GM19438 (cell line): ENCODE data around the gene LMBRD2.
"Not testable (repeated sequence)": the region's sequence is repeated elsewhere in the genome, so short reads cannot be mapped to it uniquely, and the experiment has no call there.

ENCODE experiments used
- ATAC-seq: cut with Tn5 transposase; IDR thresholded peaks from one replicate; pipeline ENCODE4 v1.9.1; 2021; ENCODE audit warnings: low read depth; ENCODE audit not compliant: unreplicated experiment

Gene LMBRD2

GRCh38 chr5:36162810-36163486 is 11.3 kb upstream of the LMBRD2 start:
- ATAC-seq, result no peak

GRCh38 chr5:36161361-36161760 is 9.7 kb upstream of the LMBRD2 start:
- ATAC-seq, result no peak

DNA sequence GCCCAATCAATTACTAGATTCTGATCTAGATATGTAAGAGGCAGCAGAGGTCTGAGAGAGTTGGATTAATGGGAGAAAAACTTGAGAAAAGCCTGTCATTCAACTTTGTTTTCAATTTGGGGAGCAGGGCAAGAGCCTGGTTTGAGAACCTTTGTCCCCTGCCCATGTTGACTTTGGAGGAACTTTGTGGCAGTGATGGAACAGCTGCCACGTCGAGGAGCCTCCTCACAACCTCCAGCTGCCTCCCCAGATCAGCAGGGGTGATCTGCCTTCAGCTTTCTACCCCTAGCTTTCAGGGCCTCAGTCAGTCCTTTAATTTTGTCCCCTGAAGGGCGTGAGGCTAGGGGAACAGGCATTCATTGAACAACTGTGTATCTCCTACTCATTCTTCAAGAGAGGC is 8.9 kb upstream of the LMBRD2 start:
- no peak for ATAC-seq

DNA sequence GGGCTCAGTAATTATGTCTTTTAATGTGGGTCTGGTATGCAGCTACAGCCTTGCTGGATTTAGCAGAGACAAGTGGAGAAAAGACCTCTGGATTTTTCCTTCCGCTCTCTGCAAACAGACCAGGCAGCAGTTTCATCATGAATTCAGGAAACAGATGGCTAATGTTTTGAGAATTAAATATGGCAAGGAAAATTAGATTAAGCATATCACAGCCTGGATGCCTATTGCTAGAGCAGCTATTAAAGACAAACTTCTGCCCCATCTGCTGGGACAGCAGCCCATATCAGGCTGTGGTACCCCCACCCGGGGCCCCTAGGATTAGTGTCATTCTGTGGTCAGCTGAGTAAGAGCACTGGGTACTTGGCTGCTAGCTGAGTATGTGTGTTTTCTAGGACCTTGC is 6.5 kb upstream of the LMBRD2 start:
- ATAC-seq, result no peak

DNA sequence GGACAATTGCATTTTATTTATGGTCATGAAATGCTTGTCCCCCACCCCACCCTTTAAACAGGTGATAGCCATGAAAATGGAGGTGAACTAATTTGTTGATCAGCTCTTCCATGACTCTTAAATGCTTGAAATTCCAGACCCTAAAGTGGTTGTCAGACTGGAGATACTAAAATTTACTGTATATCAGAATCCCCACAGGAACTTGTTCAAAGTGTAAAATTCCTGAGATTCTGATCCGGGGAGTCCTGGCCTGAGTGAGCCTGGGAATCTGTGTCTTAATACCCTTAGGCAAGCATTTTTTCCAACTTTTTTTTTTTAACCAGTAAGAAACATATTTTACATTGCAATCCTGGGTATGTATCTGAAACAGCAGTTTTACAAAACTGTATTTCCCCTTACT is 4.9 kb upstream of the LMBRD2 start:
- ATAC-seq, result no peak

DNA sequence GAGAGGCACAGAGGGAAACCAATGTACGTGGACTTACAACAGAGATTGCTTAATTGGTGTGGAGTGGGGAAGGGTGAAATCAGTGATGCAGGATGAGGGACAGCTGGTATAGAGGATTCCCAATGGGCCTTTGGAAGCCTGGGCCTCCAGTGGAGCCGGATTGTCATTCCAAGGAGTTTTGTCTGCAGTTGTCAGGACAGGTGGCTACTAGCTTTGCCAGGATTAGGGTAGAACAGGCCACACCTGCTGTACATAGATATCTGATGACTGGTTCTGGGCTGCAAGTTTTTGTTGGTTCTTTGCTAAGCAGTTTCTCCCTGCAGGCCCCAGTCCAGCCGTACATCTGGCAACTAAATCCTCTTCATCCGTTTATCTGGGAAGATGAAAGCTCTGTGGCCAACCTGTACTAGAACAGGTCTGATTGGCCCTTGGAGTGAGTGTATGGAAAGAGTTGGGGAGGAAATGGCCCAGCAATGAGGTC is 4.5 kb upstream of the LMBRD2 start:
- no peak for ATAC-seq

DNA sequence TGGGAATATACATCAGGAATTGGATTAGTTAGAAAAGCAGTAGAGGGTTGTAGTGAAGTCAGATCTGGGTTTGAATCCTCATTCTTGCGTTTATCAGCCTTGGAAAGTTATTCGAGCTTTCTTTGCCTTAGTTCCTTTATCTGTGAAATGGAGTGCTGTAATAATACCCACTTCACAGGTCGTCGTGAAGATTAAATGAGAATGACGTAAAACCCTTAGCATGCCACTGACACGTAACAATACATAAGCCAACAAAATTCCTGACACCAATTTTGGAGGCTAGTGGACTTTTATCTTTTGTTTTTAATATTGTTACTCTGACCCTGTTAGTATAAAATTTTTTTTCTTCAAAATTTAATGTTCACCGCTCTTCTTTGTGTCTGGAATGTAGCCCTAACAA is 3.6 kb upstream of the LMBRD2 start:
- no peak for ATAC-seq

GRCh38 chr5:36153726-36154125 is 2.0 kb upstream of the LMBRD2 start:
- no peak for ATAC-seq

GRCh38 chr5:36153298-36153677 is 1.6 kb upstream of the LMBRD2 start:
- ATAC-seq, result no peak

DNA sequence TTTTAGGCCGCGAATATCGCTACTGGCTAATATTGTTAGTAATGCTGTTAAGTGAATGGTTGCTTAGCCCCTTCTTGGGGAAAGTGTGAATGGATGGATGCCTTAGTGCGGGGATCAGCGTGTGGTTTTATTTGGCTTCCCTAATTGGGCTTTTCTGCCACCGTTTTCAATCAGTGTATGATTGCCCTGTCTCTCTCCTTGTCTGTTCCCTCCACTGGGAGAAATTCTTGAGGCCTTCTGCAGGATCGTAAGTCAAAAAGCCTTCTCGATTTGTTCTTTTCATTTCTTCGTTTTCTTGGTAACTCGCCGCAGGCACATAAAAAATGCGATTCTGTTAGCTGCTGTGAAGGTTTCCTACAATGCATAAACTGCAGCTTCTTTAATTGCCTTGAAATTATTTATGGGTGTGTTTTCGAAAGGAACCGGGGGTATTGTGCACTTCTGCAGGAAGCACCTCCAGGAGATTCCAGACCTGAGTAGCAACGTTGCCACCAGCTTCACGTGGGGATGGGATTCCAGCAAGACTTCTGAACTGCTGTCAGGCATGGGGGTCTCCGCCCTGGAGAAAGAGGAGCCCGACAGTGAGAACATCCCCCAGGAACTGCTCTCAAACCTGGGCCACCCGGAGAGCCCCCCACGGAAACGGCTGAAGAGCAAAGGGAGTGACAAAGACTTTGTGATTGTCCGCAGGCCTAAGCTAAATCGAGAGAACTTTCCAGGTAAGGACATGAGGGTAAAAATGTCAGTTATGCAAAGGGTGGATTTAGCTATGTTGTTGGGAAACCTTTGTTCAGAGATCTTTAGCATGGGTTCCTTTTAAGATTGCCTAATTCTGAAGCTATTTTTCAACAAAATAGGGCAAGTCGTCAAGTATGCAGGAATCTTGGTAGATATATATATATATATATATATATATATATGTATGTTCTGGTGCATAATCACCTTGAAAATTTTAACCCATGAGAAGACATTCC is 924 bp upstream of the LMBRD2 start:
- ATAC-seq, result peak; percentile 7

GRCh38 chr5:36150676-36151433 is 832 bp downstream of the LMBRD2 start:
- ATAC-seq, result peak; percentile 26

DNA sequence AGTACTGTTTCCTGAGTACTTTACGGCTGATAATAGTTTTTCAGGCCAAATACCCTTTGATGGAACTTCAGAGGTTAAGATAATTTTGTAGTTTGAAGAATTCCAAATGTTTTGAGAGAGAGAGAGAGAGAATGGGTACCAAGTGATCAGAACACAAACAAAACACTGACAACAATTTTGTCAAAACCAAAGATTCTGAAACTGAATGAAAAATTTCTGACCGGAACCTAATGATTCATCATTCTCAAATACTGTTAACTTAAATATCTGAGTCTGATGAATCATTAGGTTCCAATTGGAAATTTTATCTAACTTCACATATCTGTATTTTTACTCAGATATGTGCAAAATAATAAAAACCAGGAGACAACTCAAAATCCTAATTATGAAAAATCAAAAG is 4.0 kb downstream of the LMBRD2 start:
- ATAC-seq, result no peak

GRCh38 chr5:36146390-36146789 is 5.3 kb downstream of the LMBRD2 start:
- ATAC-seq, result no peak

- ATAC-seq, result no peak
These were observed 6.4 kb downstream of the LMBRD2 start for GRCh38 chr5:36145311-36145710.

DNA sequence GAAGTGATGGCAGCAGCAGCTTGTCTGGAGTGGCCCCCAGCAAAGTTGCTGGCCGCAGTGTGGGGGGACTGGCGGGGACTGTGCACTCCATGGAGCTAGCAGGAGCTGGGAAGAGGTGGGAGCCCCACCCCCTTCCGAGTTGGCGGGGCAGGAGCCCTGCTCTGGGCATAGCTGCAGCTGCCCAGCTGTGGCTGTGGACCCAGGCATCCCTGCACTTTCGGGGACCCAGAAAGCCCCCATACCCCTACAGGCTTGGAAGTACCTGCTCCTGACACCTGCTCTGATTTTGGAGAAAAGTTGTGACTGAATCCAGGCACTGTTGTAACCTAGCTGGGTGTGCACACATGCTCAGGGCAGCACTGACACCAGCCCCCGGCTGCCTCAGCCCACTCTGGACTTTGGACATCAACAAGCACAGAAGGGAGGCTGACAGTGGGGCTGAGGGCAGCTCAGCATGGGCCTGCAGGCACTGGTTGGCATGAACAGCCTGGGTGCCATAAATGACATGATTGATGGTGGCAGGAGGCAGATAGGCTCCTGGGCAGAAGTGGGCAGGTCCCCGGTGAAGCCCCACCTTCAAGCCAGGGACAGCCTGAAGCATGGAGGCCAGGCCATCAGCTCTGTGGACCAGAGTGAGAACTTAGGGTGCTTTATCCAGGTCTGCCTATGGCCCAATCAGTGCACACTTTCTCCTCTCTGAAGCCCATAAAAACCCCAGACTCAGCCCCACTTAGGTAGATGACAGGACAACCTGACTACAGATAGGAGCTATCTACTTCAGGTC is 12.6 kb downstream of the LMBRD2 start:
- ATAC-seq, result no peak

- ATAC-seq, result no peak
These were observed 15.1 kb downstream of the LMBRD2 start for GRCh38 chr5:36136581-36136980.

DNA sequence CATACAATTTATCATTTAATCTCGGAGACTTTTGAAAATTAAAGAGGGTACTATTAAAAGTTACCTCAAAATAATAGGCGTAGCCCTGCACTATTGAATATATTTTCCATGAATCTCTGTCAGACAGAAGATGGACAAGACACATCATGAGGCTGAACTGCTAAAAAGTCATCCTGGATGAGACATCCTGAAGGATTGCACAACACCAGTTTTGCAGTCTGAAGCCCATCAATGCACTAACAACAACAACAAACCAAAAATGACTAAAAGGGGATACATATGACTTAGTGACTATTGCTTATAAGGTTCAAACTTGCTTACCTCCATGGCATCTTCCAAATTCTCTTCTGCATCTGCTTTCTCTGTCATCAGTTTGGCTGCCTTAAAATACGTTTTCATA is 15.7 kb downstream of the LMBRD2 start:
- ATAC-seq, result no peak

- ATAC-seq, result not testable (repeated sequence)
These were observed 18.7 kb downstream of the LMBRD2 start for GRCh38 chr5:36133009-36133408.

GRCh38 chr5:36129666-36130065 is 22.0 kb downstream of the LMBRD2 start:
- ATAC-seq, result not testable (repeated sequence)

DNA sequence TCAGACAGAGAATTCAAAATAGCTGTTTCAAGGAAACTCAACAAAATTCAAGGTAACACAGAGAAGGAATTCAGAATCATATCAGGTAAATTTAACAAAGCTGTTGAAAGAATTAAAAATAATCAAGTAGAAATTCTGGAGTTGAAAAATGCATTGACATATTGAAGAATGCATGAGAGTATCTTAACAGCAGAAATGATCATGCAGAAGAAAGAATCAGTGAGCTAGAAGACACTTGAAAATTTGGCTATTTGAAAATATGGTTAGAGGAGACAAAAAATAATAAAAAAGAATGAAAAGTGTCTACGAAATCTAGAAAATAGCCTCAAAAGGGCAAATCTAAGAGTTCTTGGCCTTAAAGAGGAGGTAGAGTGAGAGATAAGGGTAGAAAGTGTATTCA is 22.9 kb downstream of the LMBRD2 start:
- no peak for ATAC-seq
